ENCODE data around the gene POTEI.
"Not testable (repeated sequence)": the region's sequence is repeated elsewhere in the genome, so short reads cannot be mapped to it uniquely, and the experiment has no call there.

Gene POTEI

DNA sequence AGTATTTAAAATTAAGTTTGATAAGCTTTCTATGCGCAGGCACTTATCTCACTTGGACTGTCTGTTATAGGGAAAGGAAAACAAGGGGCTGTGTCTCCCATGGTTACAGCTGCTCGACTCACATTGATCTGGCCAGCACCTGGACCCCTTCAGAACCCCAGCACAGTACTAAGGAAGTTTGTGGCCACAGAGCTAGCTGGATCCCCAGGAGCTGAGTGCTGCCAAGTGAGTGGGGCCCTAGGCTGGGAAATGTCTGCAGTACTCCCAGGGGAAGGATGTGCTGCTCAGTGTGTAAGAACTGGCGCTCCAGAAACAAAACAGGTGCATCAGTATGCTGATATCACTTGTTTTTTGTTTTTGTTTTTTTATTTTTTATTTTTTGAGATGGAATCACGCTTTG, 21.1 kb upstream of the POTEI start:
- not testable (repeated sequence) for H3K9ac ChIP-seq (ENCODE audit: low read depth, low read length); H3K27me3 ChIP-seq (ENCODE audit: control insufficient read depth, insufficient read depth, low read length); H3K4me3 ChIP-seq (ENCODE audit: low read length); H3K36me3 ChIP-seq (ENCODE audit: insufficient read depth, low read length); H3K9me3 ChIP-seq (replicated peaks; ENCODE audit: low read length); H3K4me2 ChIP-seq (ENCODE audit: low read length); H3K4me1 ChIP-seq (ENCODE audit: control insufficient read depth, insufficient read depth, low read length)

DNA sequence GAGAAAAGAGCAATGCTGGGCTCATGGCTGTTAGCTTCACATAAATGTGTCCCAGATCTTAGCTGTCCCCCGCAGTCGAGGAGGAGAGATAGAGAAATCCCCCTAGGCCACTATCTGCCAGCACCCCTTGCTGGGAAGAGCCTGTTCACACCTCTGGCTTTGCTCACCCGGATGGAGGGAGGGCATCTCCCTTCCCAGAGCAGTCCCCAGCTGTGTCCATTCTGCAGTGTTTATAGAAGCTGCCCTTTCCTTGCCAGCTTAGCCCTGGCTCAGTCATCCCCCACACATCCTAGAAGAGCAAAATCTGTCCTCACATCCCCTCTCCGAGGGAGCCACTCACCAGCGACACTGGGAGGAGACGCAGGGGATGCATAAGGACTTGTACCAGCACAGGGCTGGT, 20.4 kb upstream of the POTEI start:
- H3K27me3 ChIP-seq (ENCODE audit: control insufficient read depth, insufficient read depth, low read length); H3K4me3 ChIP-seq (ENCODE audit: low read length); H3K9me3 ChIP-seq (replicated peaks; ENCODE audit: low read length); H3K9ac ChIP-seq (ENCODE audit: low read depth, low read length); H3K4me2 ChIP-seq (ENCODE audit: low read length); H3K4me1 ChIP-seq (ENCODE audit: control insufficient read depth, insufficient read depth, low read length); H3K36me3 ChIP-seq (ENCODE audit: insufficient read depth, low read length): not testable (repeated sequence)

DNA sequence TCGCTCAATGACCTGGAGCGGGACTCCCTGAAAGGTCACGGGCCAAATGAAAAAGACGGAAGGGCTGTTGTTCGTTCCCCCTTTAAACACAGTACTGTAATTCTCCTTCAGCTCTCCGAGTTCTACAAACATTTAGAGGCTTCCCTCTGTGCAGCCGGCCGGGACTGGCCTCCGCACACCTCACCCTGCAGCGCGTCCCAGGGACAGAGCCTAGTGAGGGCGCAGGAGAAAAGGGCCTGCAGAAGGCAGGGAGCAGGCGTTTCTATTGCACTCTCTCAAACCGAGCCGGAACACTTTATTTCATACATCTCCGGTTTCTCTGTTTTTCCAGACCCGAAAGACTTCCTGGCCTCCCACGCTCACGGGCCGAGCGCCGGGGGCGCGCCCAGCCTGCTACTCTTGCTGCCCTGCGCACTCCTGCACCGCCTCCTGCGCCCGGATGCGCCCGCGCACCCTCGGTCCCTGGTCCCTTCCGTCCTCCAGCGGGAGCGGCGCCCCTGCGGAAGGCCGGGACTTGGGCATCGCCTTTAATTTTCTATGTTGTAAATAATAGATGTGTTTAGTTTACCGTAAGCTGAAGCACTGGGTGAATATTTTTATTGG, 18.3 kb upstream of the POTEI start:
- not testable (repeated sequence) for H3K9ac ChIP-seq (ENCODE audit: low read depth, low read length); H3K4me2 ChIP-seq (ENCODE audit: low read length); H3K36me3 ChIP-seq (ENCODE audit: insufficient read depth, low read length); H3K4me1 ChIP-seq (ENCODE audit: control insufficient read depth, insufficient read depth, low read length); H3K4me3 ChIP-seq (ENCODE audit: low read length); H3K9me3 ChIP-seq (replicated peaks; ENCODE audit: low read length); H3K27me3 ChIP-seq (ENCODE audit: control insufficient read depth, insufficient read depth, low read length)

DNA sequence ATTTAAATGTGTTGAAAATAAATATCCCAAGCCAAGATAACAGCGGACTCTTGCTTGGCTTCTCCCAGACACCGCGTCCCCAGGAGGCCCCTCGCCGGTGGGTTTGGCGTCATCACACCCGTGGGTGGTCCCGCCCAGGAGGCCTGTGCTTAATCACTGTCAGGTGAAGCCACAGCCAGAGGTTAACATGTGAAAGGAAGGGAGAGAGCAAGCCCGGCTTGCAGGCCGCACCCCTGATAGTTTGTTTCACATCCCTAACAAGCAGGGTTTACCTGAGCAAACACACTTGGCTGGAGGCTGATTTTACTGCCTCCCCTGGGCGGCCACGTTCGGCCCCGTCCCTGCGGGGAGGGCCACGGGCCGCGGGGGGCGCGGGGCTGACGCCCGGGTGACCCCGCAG, 13.3 kb upstream of the POTEI start:
- H3K9me3 ChIP-seq (replicated peaks; ENCODE audit: low read length); H3K4me3 ChIP-seq (ENCODE audit: low read length); H3K4me1 ChIP-seq (ENCODE audit: control insufficient read depth, insufficient read depth, low read length); H3K36me3 ChIP-seq (ENCODE audit: insufficient read depth, low read length); H3K4me2 ChIP-seq (ENCODE audit: low read length); H3K9ac ChIP-seq (ENCODE audit: low read depth, low read length); H3K27me3 ChIP-seq (ENCODE audit: control insufficient read depth, insufficient read depth, low read length): not testable (repeated sequence)

DNA sequence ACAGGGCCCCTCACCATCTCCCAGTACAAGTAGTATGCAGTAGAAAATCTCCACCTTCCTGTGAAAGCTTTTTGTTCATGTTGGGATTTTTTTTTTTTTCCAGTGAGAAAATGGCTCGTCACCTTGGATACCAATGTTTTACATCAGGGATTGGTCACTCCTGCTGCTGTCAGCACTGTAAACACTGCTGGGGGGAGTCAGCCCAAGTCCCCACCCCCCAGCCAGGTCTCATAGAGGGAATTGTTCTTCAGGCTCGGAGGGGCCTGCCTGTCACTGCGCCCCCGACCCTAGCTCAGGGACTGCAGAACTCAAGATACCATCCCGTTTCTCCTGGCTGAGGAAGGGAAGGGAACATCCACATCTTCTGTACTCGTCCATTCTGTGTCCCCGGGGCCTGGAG, 11.9 kb upstream of the POTEI start, which contains the start of gene CFC1B:
Gene CFC1B (plus strand): TSS at position 231 of the 400 bp plus-strand sequence. CDS start 263 bp downstream, outside the sequence.
- H3K9me3 ChIP-seq (replicated peaks; ENCODE audit: low read length); H3K36me3 ChIP-seq (ENCODE audit: insufficient read depth, low read length); H3K27me3 ChIP-seq (ENCODE audit: control insufficient read depth, insufficient read depth, low read length); H3K9ac ChIP-seq (ENCODE audit: low read depth, low read length); H3K4me2 ChIP-seq (ENCODE audit: low read length); H3K4me3 ChIP-seq (ENCODE audit: low read length); H3K4me1 ChIP-seq (ENCODE audit: control insufficient read depth, insufficient read depth, low read length): not testable (repeated sequence)

DNA sequence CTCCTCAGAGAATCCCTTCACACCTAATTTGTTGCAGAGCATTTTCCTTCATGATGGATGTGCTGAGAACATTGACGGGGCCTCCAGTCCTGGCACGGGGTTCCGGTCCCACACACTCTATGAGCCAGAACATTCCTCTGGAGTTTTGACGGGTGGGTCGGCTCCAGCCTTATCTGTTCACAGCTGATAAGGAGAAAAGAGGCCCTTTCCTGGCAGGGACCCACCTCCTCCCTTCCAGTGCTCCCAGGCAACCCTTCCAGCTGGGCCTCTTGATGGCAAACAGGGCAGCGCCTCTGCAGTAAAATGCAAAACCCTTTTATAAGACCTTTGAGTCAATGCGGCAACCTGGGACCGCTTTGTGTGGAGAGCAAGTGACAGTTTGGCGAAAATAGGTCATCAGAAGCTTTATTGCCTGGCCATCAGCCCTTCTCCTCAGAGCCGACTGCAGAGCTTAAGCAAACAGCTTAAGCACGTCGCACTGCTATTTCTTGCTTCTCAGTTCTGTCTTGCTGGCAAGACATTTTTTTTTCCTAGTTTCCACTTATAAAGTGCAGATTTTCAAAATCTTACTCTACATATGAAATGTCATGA, 9.5 kb upstream of the POTEI start:
- H3K4me3 ChIP-seq (ENCODE audit: low read length); H3K9ac ChIP-seq (ENCODE audit: low read depth, low read length); H3K9me3 ChIP-seq (replicated peaks; ENCODE audit: low read length); H3K4me2 ChIP-seq (ENCODE audit: low read length); H3K4me1 ChIP-seq (ENCODE audit: control insufficient read depth, insufficient read depth, low read length); H3K27me3 ChIP-seq (ENCODE audit: control insufficient read depth, insufficient read depth, low read length); H3K36me3 ChIP-seq (ENCODE audit: insufficient read depth, low read length): not testable (repeated sequence)

DNA sequence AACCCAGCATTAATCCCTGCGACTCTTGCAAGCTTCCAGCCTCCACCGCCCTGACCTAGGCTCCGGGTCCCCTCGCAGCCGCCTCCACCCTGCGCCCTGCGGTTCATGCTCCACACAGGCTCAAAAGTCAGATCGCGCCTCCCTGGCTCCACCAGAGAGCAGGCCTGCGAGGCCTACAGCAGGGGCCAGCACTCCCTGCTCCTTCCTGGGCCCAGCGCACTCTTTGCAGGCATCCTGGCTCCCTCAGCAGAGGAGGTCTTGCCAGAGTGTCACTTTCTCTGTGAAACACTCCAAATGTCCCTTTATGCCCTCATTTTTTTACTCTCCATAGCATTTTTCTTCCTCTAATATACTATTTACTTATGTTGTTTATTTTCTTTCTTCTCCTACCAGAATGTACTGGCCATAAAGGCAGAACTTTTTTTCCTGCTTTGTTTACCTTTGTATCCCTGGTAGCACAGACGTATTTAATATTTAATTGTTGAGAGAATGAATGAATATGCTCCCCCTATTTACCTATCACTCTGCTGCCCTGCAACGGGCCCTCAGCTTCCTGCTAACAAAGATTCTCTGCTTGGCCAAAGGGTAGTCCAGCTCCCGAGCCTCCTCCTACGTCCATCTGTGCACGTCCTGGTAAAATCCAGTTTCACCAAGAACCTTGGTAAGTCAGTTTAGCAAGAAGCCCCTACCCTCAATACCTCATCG, 2.8 kb upstream of the POTEI start:
- not testable (repeated sequence) for H3K9me3 ChIP-seq (replicated peaks; ENCODE audit: low read length); H3K4me3 ChIP-seq (ENCODE audit: low read length); H3K27me3 ChIP-seq (ENCODE audit: control insufficient read depth, insufficient read depth, low read length); H3K4me2 ChIP-seq (ENCODE audit: low read length); H3K36me3 ChIP-seq (ENCODE audit: insufficient read depth, low read length); H3K4me1 ChIP-seq (ENCODE audit: control insufficient read depth, insufficient read depth, low read length); H3K9ac ChIP-seq (ENCODE audit: low read depth, low read length)

DNA sequence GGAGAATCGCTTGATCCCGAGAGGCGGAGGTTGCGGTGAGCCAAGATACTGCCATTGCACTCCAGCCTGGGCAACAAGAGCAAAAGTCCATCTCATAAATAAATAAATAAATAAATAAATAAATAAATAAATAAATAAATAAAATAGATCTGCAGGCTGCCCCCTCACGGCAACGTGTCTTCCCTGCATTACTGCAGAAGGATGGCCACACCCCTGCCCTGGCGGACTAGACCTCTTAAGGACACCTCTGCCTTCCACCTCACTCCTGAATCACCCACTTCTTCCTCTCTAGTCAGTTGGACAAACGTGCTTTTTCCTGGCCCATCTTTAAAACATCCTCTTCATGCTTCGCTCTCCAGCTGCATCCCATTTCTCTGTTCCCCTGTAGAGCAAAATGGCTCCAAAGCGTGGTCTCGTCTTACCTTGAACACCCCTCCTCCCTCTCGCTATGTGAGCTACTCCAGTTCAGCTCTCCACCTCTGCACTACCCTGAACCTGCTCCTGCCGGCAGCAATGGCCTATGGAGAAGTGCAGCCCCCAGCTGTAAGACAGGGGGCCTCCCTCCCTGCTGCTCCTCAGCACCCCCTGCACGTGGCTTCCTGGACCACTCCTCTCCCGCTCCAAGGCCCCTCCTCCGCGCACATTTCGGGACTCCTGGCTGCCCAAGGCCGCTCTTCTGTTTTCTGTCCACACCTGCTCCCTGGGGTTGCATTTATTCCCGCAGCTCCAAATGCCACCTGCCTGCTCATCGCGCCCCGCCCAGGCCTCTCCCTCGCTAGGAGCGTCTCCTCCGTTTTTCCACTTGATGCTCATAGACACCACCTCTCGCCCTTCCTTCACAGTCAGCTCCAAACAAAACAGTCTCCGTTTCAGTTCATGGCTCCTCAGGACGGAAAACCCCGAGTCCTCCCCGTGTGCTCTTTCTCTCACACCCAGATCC, 1.9 kb upstream of the POTEI start:
- H3K27me3 ChIP-seq (ENCODE audit: control insufficient read depth, insufficient read depth, low read length); H3K4me3 ChIP-seq (ENCODE audit: low read length); H3K36me3 ChIP-seq (ENCODE audit: insufficient read depth, low read length); H3K4me2 ChIP-seq (ENCODE audit: low read length); H3K9ac ChIP-seq (ENCODE audit: low read depth, low read length); H3K9me3 ChIP-seq (replicated peaks; ENCODE audit: low read length); H3K4me1 ChIP-seq (ENCODE audit: control insufficient read depth, insufficient read depth, low read length): not testable (repeated sequence)

DNA sequence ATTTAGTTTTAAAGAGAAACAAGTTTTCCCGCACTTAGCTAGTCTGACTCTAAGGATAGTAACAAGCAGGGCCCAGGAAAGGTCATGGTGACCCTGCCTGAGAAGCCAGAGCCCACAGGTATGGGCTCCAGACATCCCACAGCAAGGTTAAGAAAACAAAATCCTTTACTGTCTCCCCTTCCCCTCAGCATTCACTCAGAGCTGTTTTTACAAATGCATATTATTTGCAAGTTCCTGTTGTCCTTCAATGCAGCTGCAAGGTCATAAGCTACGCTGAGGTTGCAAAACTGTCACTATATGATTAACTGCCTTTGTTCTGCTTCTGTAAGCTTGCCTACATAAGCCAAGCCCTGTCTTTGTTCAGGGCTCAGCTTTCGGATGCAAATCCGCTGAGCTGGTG, 18.1 kb downstream of the POTEI start:
- not testable (repeated sequence) for H3K27me3 ChIP-seq (ENCODE audit: control insufficient read depth, insufficient read depth, low read length); H3K9me3 ChIP-seq (replicated peaks; ENCODE audit: low read length); H3K4me3 ChIP-seq (ENCODE audit: low read length); H3K9ac ChIP-seq (ENCODE audit: low read depth, low read length); H3K4me1 ChIP-seq (ENCODE audit: control insufficient read depth, insufficient read depth, low read length); H3K36me3 ChIP-seq (ENCODE audit: insufficient read depth, low read length); H3K4me2 ChIP-seq (ENCODE audit: low read length)

DNA sequence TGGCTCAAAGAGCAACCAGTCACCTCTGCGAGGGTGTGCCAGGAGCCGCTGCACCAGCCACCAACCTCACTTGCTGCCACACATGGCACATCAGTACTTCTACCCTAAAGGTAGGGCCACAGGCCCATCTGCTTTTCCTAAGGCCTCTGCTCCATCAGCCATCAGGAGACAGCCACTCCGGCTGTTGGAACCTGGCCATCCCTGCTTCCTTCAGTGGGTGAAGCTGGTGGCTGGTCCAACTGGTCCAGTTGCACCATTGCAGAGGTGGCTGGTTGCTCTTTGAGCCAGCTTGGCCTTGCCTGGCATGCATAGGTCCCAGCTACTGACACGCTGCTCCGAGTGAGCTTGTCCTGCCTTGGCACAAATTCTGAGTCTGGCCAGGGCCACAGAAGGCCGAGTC, 53.7 kb downstream of the POTEI start:
- not testable (repeated sequence) for H3K4me1 ChIP-seq (ENCODE audit: control insufficient read depth, insufficient read depth, low read length); H3K36me3 ChIP-seq (ENCODE audit: insufficient read depth, low read length); H3K9ac ChIP-seq (ENCODE audit: low read depth, low read length); H3K4me3 ChIP-seq (ENCODE audit: low read length); H3K9me3 ChIP-seq (replicated peaks; ENCODE audit: low read length); H3K4me2 ChIP-seq (ENCODE audit: low read length); H3K27me3 ChIP-seq (ENCODE audit: control insufficient read depth, insufficient read depth, low read length)

DNA sequence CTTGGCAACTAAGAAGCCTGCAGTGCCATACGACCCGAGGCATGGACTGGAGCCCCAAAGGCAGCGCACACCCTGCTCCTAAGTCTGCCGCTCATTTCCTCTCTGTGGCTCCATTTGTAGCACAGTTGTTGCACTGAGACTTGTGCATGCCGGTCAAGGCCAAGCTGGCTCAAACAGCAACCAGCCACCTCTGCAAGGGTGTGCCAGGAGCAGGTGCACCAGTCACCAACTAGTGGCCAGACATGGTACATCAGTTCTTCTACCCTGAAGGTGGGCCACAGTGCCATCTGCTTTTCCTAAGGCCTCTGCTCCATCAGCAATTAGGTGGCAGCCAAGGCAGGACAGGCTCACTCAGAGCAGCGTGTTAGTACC, 54.4 kb downstream of the POTEI start:
- H3K4me3 ChIP-seq (ENCODE audit: low read length); H3K36me3 ChIP-seq (ENCODE audit: insufficient read depth, low read length); H3K4me2 ChIP-seq (ENCODE audit: low read length); H3K27me3 ChIP-seq (ENCODE audit: control insufficient read depth, insufficient read depth, low read length); H3K9me3 ChIP-seq (replicated peaks; ENCODE audit: low read length); H3K4me1 ChIP-seq (ENCODE audit: control insufficient read depth, insufficient read depth, low read length); H3K9ac ChIP-seq (ENCODE audit: low read depth, low read length): not testable (repeated sequence)

All from skeletal muscle satellite cell (primary cell).